ENCODE measurements around the gene SLC39A2. TPM values are rescaled to one million over a fixed set of nuclear protein-coding genes. Genes with fewer than 3 reads are reported as not detected.

Gene SLC39A2
- polyA plus RNA-seq, 1 of the 3 experiments (the other 2 are of a cell fraction), result not detected

- DNase-seq, result peak; percentile 53
- Histone ChIP-seq H3K4me3 (ENCODE audit: low read depth in 2 of 2, low read length in 1 of 2) (no peak overlapping the region), H3K36me3 (replicated peaks in 1 of 2; ENCODE audit: control insufficient read depth in 1 of 2, insufficient read depth in 2 of 2, low read length in 1 of 2) (no peaks in the 10 kb centered on the region), H3K9me3 (no peaks in the 10 kb centered on the region), H3K79me2 (ENCODE audit: insufficient read depth) (no peaks in the 10 kb centered on the region), H3K9ac (no peak overlapping the region), H3K27me3 (ENCODE audit: insufficient read depth) (no peaks in the 10 kb centered on the region), H3K4me1 (ENCODE audit: control insufficient read depth in 1 of 2, insufficient read depth in 2 of 2, low read depth in 1 of 2, low read length in 1 of 2) (peaks cover 13 to 20% of the 10 kb centered on the region in 2 experiments; a peak in 3 of 4 replicates), H3K27ac (ENCODE audit: low read depth in 2 of 2, low read length in 1 of 2) (no peak overlapping the region), H3K4me2 (no peak overlapping the region), H2AFZ (ENCODE audit: low read depth) (no peak overlapping the region), H4K20me1 (ENCODE audit: insufficient read depth) (no peaks in the 10 kb centered on the region), H3F3A (replicated peaks; ENCODE audit: insufficient read depth) (peaks cover 1% of the 10 kb centered on the region), H3K9me2 (no peaks in the 10 kb centered on the region)
- CTCF ChIA-PET, result interaction anchor here (0.7 to 7.0 kb wide), 9 partner anchors 9 to 353 kb away, joined by 3 to 248 read pairs (median 3); partner anchors contain the start of genes NDRG2 and RNASE13
- POLR2A ChIA-PET, result interaction anchor here (1.8 kb wide), 1 partner anchor 29 kb away, joined by 6 read pairs; no protein-coding TSS in a partner anchor
- WGBS (ENCODE audit: low lambda C conversion rate), result 55% methylated on average over 5 of the region's 6 CpGs
- TF ChIP-seq GATA2 (CRISPR knock-in tag; IDR thresholded peaks at IDR 0.05) (peak; percentile 60), ELF1 (IDR thresholded peaks at IDR 0.05) (no peak), NFIC (IDR thresholded peaks at IDR 0.05; ENCODE audit: borderline replicate concordance) (peak; percentile 68; the same call in 1 of the 2 replicates), TCF12 (IDR thresholded peaks at IDR 0.05) (peak; percentile 24)
Measured at GRCh38 chr14:21043974-21044618, 45.0 kb downstream of the SLC39A2 start.

- Histone ChIP-seq H3K4me3 (ENCODE audit: low read depth in 2 of 2, low read length in 1 of 2) (no peak overlapping the region), H3K9ac (no peak overlapping the region), H3K4me2 (no peak overlapping the region), H4K20me1 (ENCODE audit: insufficient read depth) (no peaks in the 10 kb centered on the region), H3K36me3 (replicated peaks in 1 of 2; ENCODE audit: control insufficient read depth in 1 of 2, insufficient read depth in 2 of 2, low read length in 1 of 2) (no peaks in the 10 kb centered on the region), H3K4me1 (ENCODE audit: control insufficient read depth in 1 of 2, insufficient read depth in 2 of 2, low read depth in 1 of 2, low read length in 1 of 2) (peaks cover 0 to 20% of the 10 kb centered on the region in 2 experiments; a peak in 2 of 4 replicates), H3K79me2 (ENCODE audit: insufficient read depth) (no peaks in the 10 kb centered on the region), H3K27me3 (ENCODE audit: insufficient read depth) (no peaks in the 10 kb centered on the region), H3K9me2 (no peaks in the 10 kb centered on the region), H3K27ac (ENCODE audit: low read depth in 2 of 2, low read length in 1 of 2) (peak overlapping the region in 1 of 2 experiments; percentile 43; a peak in 1 of 4 replicates), H2AFZ (ENCODE audit: low read depth) (no peak overlapping the region), H3F3A (replicated peaks; ENCODE audit: insufficient read depth) (peaks cover 9% of the 10 kb centered on the region), H3K9me3 (no peaks in the 10 kb centered on the region)
- 55% methylated on average over 2 of the region's 2 CpGs for WGBS (ENCODE audit: low lambda C conversion rate)
- POLR2A ChIA-PET, result interaction anchor here (0.6 kb wide), 1 partner anchor 1806 kb away, joined by 3 read pairs; no protein-coding TSS in a partner anchor
- no peak for DNase-seq
- CTCF ChIA-PET, result interaction anchor here (0.8 to 3.0 kb wide), 7 partner anchors 7 to 76 kb away, joined by 3 to 16 read pairs (median 12); no protein-coding TSS in a partner anchor
- 0 out of 2 replicates have a peak, but pooled peaks have one; percentile 8 for TF ChIP-seq NFIC (IDR thresholded peaks at IDR 0.05; ENCODE audit: borderline replicate concordance)
- TF ChIP-seq JUND (IDR thresholded peaks at IDR 0.05), result 0 out of 2 replicates have a peak, but pooled peaks have one; percentile 7
- TF ChIP-seq GATA2 (CRISPR knock-in tag; IDR thresholded peaks at IDR 0.05), result no peak
- TF ChIP-seq YY1 (IDR thresholded peaks at IDR 0.05; ENCODE audit: low read depth), result no peak
- TF ChIP-seq CHD2 (IDR thresholded peaks at IDR 0.05; ENCODE audit: low read length, partially characterized antibody), result no peak
- TF ChIP-seq POLR2AphosphoS5 (IDR thresholded peaks at IDR 0.05; ENCODE audit: low read depth, low read length), result no peak
- 0 out of 2 replicates have a peak, but pooled peaks have one; percentile 4 for TF ChIP-seq PBX3 (IDR thresholded peaks at IDR 0.05)
Measured at GRCh38 chr14:21047378-21047781, 48.3 kb downstream of the SLC39A2 start.

GRCh38 chr14:21048638-21049037 lies 49.5 kb downstream of the SLC39A2 start:
- peaks cover 0 to 9% of the 10 kb centered on the region in 2 experiments; a peak in 1 of 4 replicates for H3K4me1 ChIP-seq (ENCODE audit: control insufficient read depth in 1 of 2, insufficient read depth in 2 of 2, low read depth in 1 of 2, low read length in 1 of 2)
- H4K20me1 ChIP-seq (ENCODE audit: insufficient read depth), result no peaks in the 10 kb centered on the region
- ChIA-PET POLR2A (no interaction called here), CTCF (interaction anchor here (1.6 to 3.0 kb wide), 4 partner anchors 8 to 44 kb away, joined by 7 to 14 read pairs (median 10); no protein-coding TSS in a partner anchor)
- no peaks in the 10 kb centered on the region for H3K9me2 ChIP-seq
- H3K9ac ChIP-seq, result no peak overlapping the region
- peaks cover 9% of the 10 kb centered on the region for H3F3A ChIP-seq (replicated peaks; ENCODE audit: insufficient read depth)
- no peaks in the 10 kb centered on the region for H3K9me3 ChIP-seq
- H3K36me3 ChIP-seq (replicated peaks in 1 of 2; ENCODE audit: control insufficient read depth in 1 of 2, insufficient read depth in 2 of 2, low read length in 1 of 2), result no peaks in the 10 kb centered on the region
- H3K27ac ChIP-seq (ENCODE audit: low read depth in 2 of 2, low read length in 1 of 2), result no peak overlapping the region
- H2AFZ ChIP-seq (ENCODE audit: low read depth), result no peak overlapping the region
- no peak overlapping the region for H3K4me3 ChIP-seq (ENCODE audit: low read depth in 2 of 2, low read length in 1 of 2)
- no peaks in the 10 kb centered on the region for H3K27me3 ChIP-seq (ENCODE audit: insufficient read depth)
- TF ChIP-seq TCF12 (IDR thresholded peaks at IDR 0.05), result no peak
- TF ChIP-seq PBX3 (IDR thresholded peaks at IDR 0.05), result no peak
- no peak for TF ChIP-seq REST (IDR thresholded peaks at IDR 0.05; ENCODE audit: low read depth, low read length)
- no peak for TF ChIP-seq CHD2 (IDR thresholded peaks at IDR 0.05; ENCODE audit: low read length, partially characterized antibody)
- no peak for TF ChIP-seq MAX (IDR thresholded peaks at IDR 0.05; ENCODE audit: low read depth)
- no peak for TF ChIP-seq RCOR1 (IDR thresholded peaks at IDR 0.05; ENCODE audit: low read length)
- TF ChIP-seq JUND (IDR thresholded peaks at IDR 0.05), result no peak
- no peak for TF ChIP-seq POLR2AphosphoS5 (IDR thresholded peaks at IDR 0.05; ENCODE audit: low read depth, low read length)
- TF ChIP-seq GATA2 (CRISPR knock-in tag; IDR thresholded peaks at IDR 0.05), result no peak
- no peak for TF ChIP-seq RFX5 (IDR thresholded peaks at IDR 0.05; ENCODE audit: low read length)
- no peak for TF ChIP-seq MXI1 (IDR thresholded peaks at IDR 0.05; ENCODE audit: low read depth, low read length)
- no peak for DNase-seq
- WGBS (ENCODE audit: low lambda C conversion rate), result 94% methylated on average over 2 of the region's 2 CpGs
- no peaks in the 10 kb centered on the region for H3K79me2 ChIP-seq (ENCODE audit: insufficient read depth)
- H3K4me2 ChIP-seq, result no peak overlapping the region

Measured in SK-N-SH (cell line).